ENCODE measurements around the gene ZEB1.

DNA sequence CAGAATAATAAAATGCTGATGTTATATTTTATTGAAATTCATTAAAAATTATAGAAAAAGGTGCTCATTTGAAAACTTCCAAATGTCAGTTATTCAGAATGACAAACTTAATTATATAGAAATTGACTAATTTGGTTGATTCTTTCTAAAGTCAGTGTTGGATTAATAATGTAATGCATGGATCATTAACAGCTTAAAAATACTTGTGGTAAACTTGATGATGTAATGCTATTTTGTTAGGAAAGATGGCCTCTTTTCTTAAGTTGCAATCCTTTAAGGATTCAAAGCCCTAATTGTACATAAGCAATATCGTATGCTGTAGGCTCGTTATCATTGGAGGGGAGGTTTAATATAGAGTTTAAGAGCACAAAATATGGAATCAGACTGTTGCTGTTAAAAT, 141.2 kb downstream of the ZEB1 start:
- TF ChIP-seq, protein P1, sequence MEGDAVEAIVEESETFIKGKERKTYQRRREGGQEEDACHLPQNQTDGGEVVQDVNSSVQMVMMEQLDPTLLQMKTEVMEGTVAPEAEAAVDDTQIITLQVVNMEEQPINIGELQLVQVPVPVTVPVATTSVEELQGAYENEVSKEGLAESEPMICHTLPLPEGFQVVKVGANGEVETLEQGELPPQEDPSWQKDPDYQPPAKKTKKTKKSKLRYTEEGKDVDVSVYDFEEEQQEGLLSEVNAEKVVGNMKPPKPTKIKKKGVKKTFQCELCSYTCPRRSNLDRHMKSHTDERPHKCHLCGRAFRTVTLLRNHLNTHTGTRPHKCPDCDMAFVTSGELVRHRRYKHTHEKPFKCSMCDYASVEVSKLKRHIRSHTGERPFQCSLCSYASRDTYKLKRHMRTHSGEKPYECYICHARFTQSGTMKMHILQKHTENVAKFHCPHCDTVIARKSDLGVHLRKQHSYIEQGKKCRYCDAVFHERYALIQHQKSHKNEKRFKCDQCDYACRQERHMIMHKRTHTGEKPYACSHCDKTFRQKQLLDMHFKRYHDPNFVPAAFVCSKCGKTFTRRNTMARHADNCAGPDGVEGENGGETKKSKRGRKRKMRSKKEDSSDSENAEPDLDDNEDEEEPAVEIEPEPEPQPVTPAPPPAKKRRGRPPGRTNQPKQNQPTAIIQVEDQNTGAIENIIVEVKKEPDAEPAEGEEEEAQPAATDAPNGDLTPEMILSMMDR (IDR thresholded peaks at IDR 0.05), result no peak
- no peak for TF ChIP-seq POLR2A (IDR thresholded peaks at IDR 0.05; ENCODE audit: low read depth)
- TF ChIP-seq POLR2AphosphoS5 (IDR thresholded peaks at IDR 0.05), result no peak
- no peak for TF ChIP-seq EP300 (IDR thresholded peaks at IDR 0.05)

Measured in esophagus muscularis mucosa (tissue), 4 donors.